SU-DHL-6 (cell line): ENCODE measurements around the gene TEAD1.

ENCODE experiments used
- H2AFZ ChIP-seq: fragments of 200-600 bp; sonication (generic); 2 replicates; pipeline ENCODE4 v1.6.1; 2014; ENCODE audit warnings: low read depth, mild to moderate bottlenecking, moderate library complexity, mixed read lengths, antibody characterized with exemption, low read length; ENCODE audit not compliant: severe bottlenecking
- H3F3A ChIP-seq: fragments of 200-600 bp; shearing (Covaris generic); 2 replicates; pipeline ENCODE4 v1.6.0; 2016; ENCODE audit warnings: antibody characterized with exemption, mild to moderate bottlenecking; ENCODE audit not compliant: insufficient read depth
- H3K27ac ChIP-seq: fragments of 200-600 bp; sonication (generic); 2 replicates; pipeline ENCODE4 v1.5.1; 2016; ENCODE audit warnings: low read depth, mild to moderate bottlenecking, low read length, moderate library complexity, mixed read lengths
- H3K27me3 ChIP-seq: fragments of 200-600 bp; sonication (generic), shearing (Covaris generic); 2 replicates; pipeline ENCODE4 v1.6.0; 2014; ENCODE audit warnings: mild to moderate bottlenecking, low read length
- H3K36me3 ChIP-seq: fragments of 200-600 bp; sonication (generic); 2 replicates; pipeline ENCODE4 v1.6.1; 2014; ENCODE audit warnings: mild to moderate bottlenecking, low read length, mixed read lengths
- H3K4me2 ChIP-seq: fragments of 300-600, 200-600 bp; shearing (Covaris generic), sonication (generic); 2 replicates; pipeline ENCODE4 v1.6.0; 2014; ENCODE audit warnings: low read length, low read depth, mild to moderate bottlenecking; ENCODE audit not compliant: poor library complexity, severe bottlenecking
- H3K4me3 ChIP-seq: fragments of 200-600 bp; sonication (generic); 2 replicates; pipeline ENCODE4 v1.5.1; 2014; ENCODE audit warnings: antibody characterized with exemption, low read length, mild to moderate bottlenecking, mixed read lengths; ENCODE audit not compliant: insufficient read depth, poor library complexity, severe bottlenecking
- H3K79me2 ChIP-seq: fragments of 200-600 bp; sonication (generic); 2 replicates; pipeline ENCODE4 v1.6.1; 2014; ENCODE audit warnings: mild to moderate bottlenecking, low read length, moderate library complexity; ENCODE audit not compliant: insufficient read depth
- H3K9ac ChIP-seq: fragments of 200-600 bp; sonication (generic); 2 replicates; pipeline ENCODE4 v1.7.0; 2014; ENCODE audit warnings: mild to moderate bottlenecking, low read length
- H3K9me2 ChIP-seq: fragments of 200-600 bp; sonication (generic); replicated peaks from 2 replicates; pipeline ENCODE4 v1.6.1; 2014; ENCODE audit warnings: low read length; ENCODE audit not compliant: insufficient read depth
- H3K9me3 ChIP-seq: fragments of 200-600 bp; sonication (generic); 2 replicates; pipeline ENCODE4 v1.6.1; 2014; ENCODE audit warnings: low read length, mixed read lengths; ENCODE audit not compliant: insufficient read depth
- H4K20me1 ChIP-seq: fragments of 200-600 bp; sonication (generic); 2 replicates; pipeline ENCODE4 v1.6.1; 2014; ENCODE audit warnings: low read depth, mild to moderate bottlenecking, antibody characterized with exemption, low read length, moderate library complexity, mixed read lengths
- EZH2phosphoT487 ChIP-seq: fragments of 200-600 bp; sonication (generic), shearing (Covaris generic); conservative IDR thresholded peaks from 2 replicates; pipeline ENCODE4 v1.6.1; 2018; ENCODE audit warnings: mild to moderate bottlenecking, antibody characterized with exemption, low read length, moderate library complexity, mixed read lengths
- TF ChIP-seq, protein P1 (sequence below): fragments of 200-600 bp; sonication (generic); IDR thresholded peaks from one replicate; pipeline ENCODE4 v1.5.1; 2017; ENCODE audit warnings: antibody characterized with exemption, mild to moderate bottlenecking, low read length, moderate library complexity; ENCODE audit not compliant: insufficient read depth, poor library complexity, severe bottlenecking

The TEAD1 gene

DNA sequence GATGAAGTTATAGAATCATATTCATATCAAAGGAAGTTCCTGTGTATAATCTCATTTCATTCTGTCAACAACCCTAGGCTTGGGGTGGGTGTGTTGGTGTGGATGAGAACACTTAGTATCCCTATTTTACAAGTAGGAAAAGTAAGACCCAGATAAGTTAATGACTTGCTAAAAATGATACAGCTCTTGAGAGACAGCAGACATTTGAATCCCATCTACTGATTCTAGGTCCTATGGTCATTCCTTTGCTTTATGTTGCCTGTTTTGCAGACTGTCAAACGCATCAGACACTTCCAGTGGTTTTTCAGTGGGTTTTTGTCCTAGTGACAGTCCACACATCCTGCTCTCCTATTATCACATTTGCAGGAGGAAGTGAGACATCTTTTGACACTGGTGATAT is 153.1 kb downstream of the TEAD1 start:
- no peaks in the 10 kb centered on the region for H3K9me2 ChIP-seq
- H2AFZ ChIP-seq: no peak overlapping the region
- no peaks in the 10 kb centered on the region for H3K36me3 ChIP-seq
- H3K4me3 ChIP-seq: no peak overlapping the region
- no peaks in the 10 kb centered on the region for H4K20me1 ChIP-seq
- no peaks in the 10 kb centered on the region for H3K9me3 ChIP-seq
- no peaks in the 10 kb centered on the region for H3K79me2 ChIP-seq
- no peaks in the 10 kb centered on the region for H3F3A ChIP-seq
- TF ChIP-seq, protein P1, sequence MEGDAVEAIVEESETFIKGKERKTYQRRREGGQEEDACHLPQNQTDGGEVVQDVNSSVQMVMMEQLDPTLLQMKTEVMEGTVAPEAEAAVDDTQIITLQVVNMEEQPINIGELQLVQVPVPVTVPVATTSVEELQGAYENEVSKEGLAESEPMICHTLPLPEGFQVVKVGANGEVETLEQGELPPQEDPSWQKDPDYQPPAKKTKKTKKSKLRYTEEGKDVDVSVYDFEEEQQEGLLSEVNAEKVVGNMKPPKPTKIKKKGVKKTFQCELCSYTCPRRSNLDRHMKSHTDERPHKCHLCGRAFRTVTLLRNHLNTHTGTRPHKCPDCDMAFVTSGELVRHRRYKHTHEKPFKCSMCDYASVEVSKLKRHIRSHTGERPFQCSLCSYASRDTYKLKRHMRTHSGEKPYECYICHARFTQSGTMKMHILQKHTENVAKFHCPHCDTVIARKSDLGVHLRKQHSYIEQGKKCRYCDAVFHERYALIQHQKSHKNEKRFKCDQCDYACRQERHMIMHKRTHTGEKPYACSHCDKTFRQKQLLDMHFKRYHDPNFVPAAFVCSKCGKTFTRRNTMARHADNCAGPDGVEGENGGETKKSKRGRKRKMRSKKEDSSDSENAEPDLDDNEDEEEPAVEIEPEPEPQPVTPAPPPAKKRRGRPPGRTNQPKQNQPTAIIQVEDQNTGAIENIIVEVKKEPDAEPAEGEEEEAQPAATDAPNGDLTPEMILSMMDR: no peak
- TF ChIP-seq EZH2phosphoT487: no peak
- H3K27ac ChIP-seq: no peak overlapping the region
- H3K4me2 ChIP-seq: no peak overlapping the region
- no peak overlapping the region for H3K9ac ChIP-seq
- H3K27me3 ChIP-seq: no peaks in the 10 kb centered on the region

DNA sequence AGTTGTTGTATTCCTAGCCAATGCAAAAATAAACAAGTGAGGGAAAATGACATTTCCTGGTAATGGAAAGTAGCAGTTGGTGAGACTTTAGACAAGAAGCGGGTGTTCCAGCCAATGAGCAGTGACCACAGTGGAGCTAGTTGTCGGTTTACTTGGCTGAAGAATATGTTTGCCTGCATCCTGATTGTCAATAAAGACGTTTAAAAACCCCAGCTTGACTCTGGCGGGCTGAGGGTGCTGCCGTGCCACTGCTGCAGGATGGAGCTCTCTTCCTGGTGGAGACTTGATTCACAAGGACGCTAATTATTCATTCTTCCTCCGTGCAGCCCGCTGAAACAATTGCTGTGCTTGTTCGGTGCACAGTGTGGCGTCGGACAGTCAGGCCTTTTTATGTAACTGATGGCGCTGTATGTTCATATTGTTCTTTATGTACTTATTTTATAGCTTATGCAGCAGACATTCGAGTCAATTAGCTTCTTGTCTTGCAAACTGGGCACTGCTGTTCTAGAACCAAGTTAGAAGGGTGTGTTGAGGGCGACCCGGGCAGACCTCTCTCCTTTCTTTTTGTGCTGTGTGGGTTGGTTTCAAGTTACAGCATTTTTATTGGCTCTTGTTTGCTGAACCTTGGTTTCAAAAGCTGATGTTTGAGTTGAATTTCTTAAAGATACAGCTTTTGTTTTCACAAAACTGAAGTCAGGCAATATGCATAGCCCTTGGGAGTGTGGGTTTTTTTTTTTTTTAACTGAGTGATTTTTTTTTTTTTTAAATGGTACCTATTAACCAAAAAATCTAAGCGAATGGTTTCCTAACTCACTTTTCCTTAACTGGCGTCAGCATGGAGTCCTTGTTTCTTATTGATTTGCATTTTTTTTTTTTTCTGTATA is 153.9 kb downstream of the TEAD1 start:
- Histone ChIP-seq H3K27me3 (no peaks in the 10 kb centered on the region), H4K20me1 (no peaks in the 10 kb centered on the region), H3K4me2 (no peak overlapping the region), H3K27ac (no peak overlapping the region), H3K79me2 (no peaks in the 10 kb centered on the region), H3F3A (no peaks in the 10 kb centered on the region), H2AFZ (no peak overlapping the region), H3K9me3 (no peaks in the 10 kb centered on the region), H3K9me2 (no peaks in the 10 kb centered on the region), H3K36me3 (no peaks in the 10 kb centered on the region), H3K4me3 (no peak overlapping the region), H3K9ac (no peak overlapping the region)
- no peak for TF ChIP-seq EZH2phosphoT487
- TF ChIP-seq, protein P1: no peak

DNA sequence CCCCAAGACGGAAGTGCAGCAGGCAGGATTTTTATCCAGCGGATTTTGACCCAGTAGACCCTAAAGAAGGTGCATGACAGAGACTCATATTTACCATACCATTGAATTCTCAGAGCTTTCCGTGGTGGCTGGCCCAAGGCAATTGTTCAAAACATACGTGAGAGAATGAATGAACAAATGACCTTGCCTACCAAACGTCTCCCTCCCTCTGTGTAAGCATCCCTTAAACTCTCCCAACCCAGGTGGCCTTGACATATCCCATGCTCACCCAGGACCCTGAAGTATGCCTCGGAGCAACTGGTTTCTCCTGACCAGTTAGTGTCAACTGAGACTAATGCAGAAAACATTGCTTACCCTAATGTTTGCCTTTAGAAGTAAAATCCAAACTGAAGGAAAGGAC is 154.9 kb downstream of the TEAD1 start:
- H2AFZ ChIP-seq: no peak overlapping the region
- no peak overlapping the region for H3K9ac ChIP-seq
- TF ChIP-seq EZH2phosphoT487: no peak
- TF ChIP-seq, protein P1: no peak
- no peaks in the 10 kb centered on the region for H4K20me1 ChIP-seq
- no peaks in the 10 kb centered on the region for H3F3A ChIP-seq
- H3K27me3 ChIP-seq: no peaks in the 10 kb centered on the region
- H3K9me2 ChIP-seq: no peaks in the 10 kb centered on the region
- H3K27ac ChIP-seq: no peak overlapping the region
- H3K9me3 ChIP-seq: no peaks in the 10 kb centered on the region
- H3K4me3 ChIP-seq: no peak overlapping the region
- no peak overlapping the region for H3K4me2 ChIP-seq
- H3K79me2 ChIP-seq: no peaks in the 10 kb centered on the region
- no peaks in the 10 kb centered on the region for H3K36me3 ChIP-seq
